ENCODE results near the gene IRF9. TPM values are rescaled to one million over a fixed set of nuclear protein-coding genes. Genes with fewer than 3 reads are reported as not detected.
A peak's percentile ranks its signal among the peaks of the same experiment; 100 is the strongest.

IRF9 gene
- total RNA-seq, 2 experiments from 2014 or later = 35.1 to 39.1 TPM

GRCh38 chr14:24188251-24189058 is 27.4 kb downstream of the IRF9 start, which contains the start of gene IPO4:
Gene IPO4 (minus strand): TSS chr14:24188816. CDS start chr14:24188787, 29 bp downstream.
- intact Hi-C loops (cut with micrococcal nuclease; ENCODE audit: unreplicated experiment) = loop anchor here (2.0 kb wide), 3 partner anchors 28 to 54 kb away; partner anchors contain the start of genes EMC9, IRF9 and TINF2

DNA sequence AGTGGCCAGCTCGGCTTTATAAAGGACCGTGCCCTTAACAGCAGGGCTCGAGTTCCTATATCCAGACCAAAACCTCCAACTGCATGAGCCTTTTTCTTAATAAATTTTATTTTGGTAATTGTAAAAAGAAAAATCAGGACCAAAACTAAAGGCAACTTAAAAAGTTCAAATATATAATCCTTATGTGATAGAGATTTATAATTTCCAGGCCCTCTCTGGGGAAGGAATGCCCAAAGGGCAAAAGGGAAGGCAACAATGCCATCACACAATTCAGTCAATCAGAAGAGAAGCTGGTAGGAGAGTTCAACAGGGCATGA is 28.0 kb downstream of the IRF9 start:
- Histone ChIP-seq H3K36me3 (ENCODE audit: insufficient read depth, low read length) (peaks cover 58% of the 10 kb centered on the region), H3K4me2 (ENCODE audit: low read length) (peak overlapping the region; percentile 93), H3K27ac (ENCODE audit: low read depth, low read length, poor library complexity, severe bottlenecking) (peak overlapping the region; percentile 26), H3K4me1 (ENCODE audit: insufficient read depth, low read length, poor library complexity, severe bottlenecking) (peaks cover 18% of the 10 kb centered on the region), H3K9me3 (ENCODE audit: low read length) (no peaks in the 10 kb centered on the region), H3K9me2 (ENCODE audit: insufficient read depth, low read length) (no peaks in the 10 kb centered on the region), H3K4me3 (ENCODE audit: low read depth, low read length, poor library complexity, severe bottlenecking) (peak overlapping the region; percentile 85), H3K79me2 (ENCODE audit: insufficient read depth, low read depth, low read length) (peaks cover 11% of the 10 kb centered on the region; the same call in 1 of the 2 replicates), H4K20me1 (ENCODE audit: insufficient read depth, low read length) (no peaks in the 10 kb centered on the region), H2AFZ (ENCODE audit: low read length) (peak overlapping the region; percentile 19; the same call in 1 of the 2 replicates)
- intact Hi-C loops (cut with micrococcal nuclease; ENCODE audit: unreplicated experiment) = loop anchor here (2.0 kb wide), 3 partner anchors 28 to 54 kb away; partner anchors contain the start of genes EMC9, IRF9 and TINF2
- POLR2A ChIA-PET = interaction anchor here (0.6 kb wide), 1 partner anchor 28 kb away, joined by 3 read pairs; the partner anchor contains the start of gene IRF9
- no peak for TF ChIP-seq EZH2phosphoT487 (IDR thresholded peaks at IDR 0.05; ENCODE audit: borderline replicate concordance, low read depth, low read length)
- TF ChIP-seq CTCF (conservative IDR thresholded peaks at IDR 0.05; ENCODE audit: low read length) = no peak
- no peak for DNase-seq (ENCODE audit: low spot score)
- BruUV-seq (replicated peaks) = no TSS peak
- CTCF ChIA-PET (ENCODE audit: unreplicated experiment) = no interaction called here

More at GRCh38 chr14:24188251-24189058, 27.4 kb downstream of the IRF9 start, which contains the start of gene IPO4:
- Histone ChIP-seq H3K27ac (ENCODE audit: low read depth, low read length, poor library complexity, severe bottlenecking) (peak within 1 kb of the TSS; percentile 26), H3K36me3 (ENCODE audit: insufficient read depth, low read length) (peaks cover 58% of the 10 kb centered on the region), H2AFZ (ENCODE audit: low read length) (peak within 1 kb of the TSS; percentile 19; the same call in 1 of the 2 replicates), H3K4me2 (ENCODE audit: low read length) (peak within 1 kb of the TSS; percentile 93), H3K4me1 (ENCODE audit: insufficient read depth, low read length, poor library complexity, severe bottlenecking) (peaks cover 16% of the 10 kb centered on the region), H3K79me2 (ENCODE audit: insufficient read depth, low read depth, low read length) (peaks cover 11% of the 10 kb centered on the region; the same call in 1 of the 2 replicates), H3K9me2 (ENCODE audit: insufficient read depth, low read length) (no peaks in the 10 kb centered on the region), H3K4me3 (ENCODE audit: low read depth, low read length, poor library complexity, severe bottlenecking) (peak within 1 kb of the TSS; percentile 85), H4K20me1 (ENCODE audit: insufficient read depth, low read length) (no peaks in the 10 kb centered on the region), H3K9me3 (ENCODE audit: low read length) (no peaks in the 10 kb centered on the region)
- POLR2A ChIA-PET = interaction anchor here (0.6 to 0.8 kb wide), 2 partner anchors 27 to 41 kb away, joined by 3 read pairs; partner anchors contain the start of genes IRF9 and RNF31
- CTCF ChIA-PET (ENCODE audit: unreplicated experiment) = no interaction called here
- DNase-seq (ENCODE audit: low spot score) = peak; percentile 97
- BruUV-seq (replicated peaks) = no TSS peak
- TF ChIP-seq EZH2phosphoT487 (IDR thresholded peaks at IDR 0.05; ENCODE audit: borderline replicate concordance, low read depth, low read length) (no peak), CTCF (conservative IDR thresholded peaks at IDR 0.05; ENCODE audit: low read length) (no peak)

Measured in OCI-LY7 (cell line).